Upper lobe of left lung (tissue), 6 donors: ENCODE results near the gene PAPPA. TPM values are rescaled to one million over a fixed set of nuclear protein-coding genes. Genes with fewer than 3 reads are reported as not detected.

ENCODE experiments used
- ATAC-seq, 2 donors: fragments of 200-7000 bp; cut with Tn5 transposase; one replicate each; pipeline ENCODE4 v1.9.1; 2022; ENCODE audit warnings: mild to moderate bottlenecking in 2 of 2, moderate library complexity in 2 of 2; ENCODE audit not compliant: low FRiP score in 2 of 2
- DNase-seq, 2 donors: peaks; one replicate each; pipeline ENCODE4 v3.0.0-alpha.2; 2019 to 2020
- H3K27ac ChIP-seq, 4 donors: fragments of 200-600 bp; sonication (generic); one replicate each; pipeline ENCODE4 v1.5.1; 2016 to 2019
- H3K27me3 ChIP-seq, 4 donors: fragments of 200-600 bp; sonication (generic); one replicate each; pipeline ENCODE4 v1.5.1; 2017 to 2019
- H3K36me3 ChIP-seq, 4 donors: fragments of 200-600 bp; sonication (generic); one replicate each; pipeline ENCODE4 v1.5.1; 2016 to 2019
- H3K4me1 ChIP-seq, 4 donors: fragments of 200-600 bp; sonication (generic); one replicate each; pipeline ENCODE4 v1.5.1; 2018 to 2019
- H3K4me3 ChIP-seq, 4 donors: fragments of 200-600 bp; sonication (generic); one replicate each; pipeline ENCODE4 v1.5.1; 2017 to 2019; ENCODE audit warnings: mild to moderate bottlenecking in 2 of 4, moderate library complexity in 1 of 4
- H3K9me3 ChIP-seq, 4 donors: fragments of 200-600 bp; sonication (generic); one replicate each; pipeline ENCODE4 v1.5.1; 2018 to 2019
- EP300 ChIP-seq, 4 donors: sonication (generic); formaldehyde crosslinking; IDR thresholded peaks; one replicate each; pipeline ENCODE4 v1.5.1; 2017; ENCODE audit warnings: antibody characterized with exemption in 4 of 4, control low read depth in 2 of 4
- POLR2A ChIP-seq, 4 donors: fragments of 450-650 bp; IDR thresholded peaks; one replicate each; pipeline ENCODE4 v1.5.1; 2016 to 2017; ENCODE audit warnings: antibody characterized with exemption in 4 of 4, mild to moderate bottlenecking in 2 of 4
- POLR2AphosphoS5 ChIP-seq, 2 donors: sonication (generic); formaldehyde crosslinking; IDR thresholded peaks; one replicate each; pipeline ENCODE4 v1.5.1; 2017; ENCODE audit warnings: antibody characterized with exemption in 2 of 2
- WGBS, 2 donors: methylation state at CpG; one replicate each; pipeline ENCODE4 v1.1.5; 2017 to 2018; 5-methylcytosine and 5-hydroxymethylcytosine counted together
- total RNA-seq, 6 donors: library from RNA; depleted of rRNA in 4 of 6; stranded (reverse); fragments of >200 nt in 4 of 6; gene quantifications; one replicate each; pipeline versions ENCODE4 v1.1.0 to v1.2.1, GENCODE V29; 2016 to 2021
- TF ChIP-seq, protein P1 (sequence below), 6 experiments: fragments of 450-650 bp in 4 of 6; fragments of 200-600 bp in 2 of 6; sonication (generic) in 2 of 6; IDR thresholded peaks; one replicate each; pipeline ENCODE4 v1.5.1; 2016 to 2019; ENCODE audit warnings: antibody characterized with exemption in 6 of 6
- donor health status: DM: no; HTN: no; CAD: no; lungs with moderate emphysema.
- donor health status: DM: no; HTN: yes; CAD: no; lungs with severe emphysema.

Gene PAPPA
- total RNA-seq, 6 donors from 2014 or later: 0.46 to 2.9 (median 1.1) TPM

DNA sequence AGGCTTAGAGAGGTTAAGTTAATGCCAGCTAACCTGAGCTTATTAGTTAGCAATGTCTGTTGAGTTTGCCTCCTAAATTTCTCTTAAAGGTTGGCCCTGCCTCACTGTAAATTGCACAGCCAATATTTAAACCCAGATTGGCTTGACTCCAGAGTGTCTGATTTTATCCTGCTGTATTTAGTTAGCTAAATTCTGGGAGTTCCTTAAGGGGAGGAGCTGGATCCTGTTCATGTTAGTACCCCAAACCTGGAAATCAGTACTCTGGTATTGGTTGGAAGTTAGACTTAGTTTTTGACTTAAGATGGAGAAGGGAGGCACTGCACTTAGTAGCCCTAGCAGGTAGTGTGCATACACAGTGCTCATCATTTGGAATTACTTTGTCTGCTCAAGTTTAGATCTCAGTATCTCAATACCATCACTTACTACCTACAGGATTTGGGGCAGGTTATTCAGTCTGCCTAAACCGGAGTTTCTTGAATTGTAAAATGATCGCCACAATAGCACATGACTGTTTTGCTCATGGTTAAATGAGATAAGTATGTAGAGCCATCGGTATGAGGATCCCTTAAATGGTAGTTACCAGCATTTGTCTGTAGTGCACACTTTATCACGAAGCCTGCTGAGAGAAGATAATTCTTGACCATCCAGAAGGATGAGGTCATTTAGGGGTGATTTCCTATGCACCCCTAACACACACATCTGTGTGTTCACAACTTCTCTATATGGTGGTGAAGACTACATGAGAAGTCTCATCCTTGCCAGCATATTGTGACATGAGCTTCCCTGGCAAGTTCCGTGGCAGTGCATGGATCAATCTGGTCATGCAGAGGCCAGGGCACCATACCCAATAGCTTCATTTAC, 268.8 kb downstream of the PAPPA start:
- H3K9me3 ChIP-seq: no peaks in the 10 kb centered on the region
- H3K27ac ChIP-seq: no peak overlapping the region
- TF ChIP-seq POLR2A (IDR thresholded peaks at IDR 0.05) (no peak), POLR2AphosphoS5 (IDR thresholded peaks at IDR 0.05) (no peak)
- no peaks in the 10 kb centered on the region for H3K36me3 ChIP-seq
- 80 to 88% methylated on average over 5 of the region's 5 CpGs for WGBS, 2 donors
- H3K4me3 ChIP-seq: no peak overlapping the region
- ATAC-seq (no peak), DNase-seq (no peak)
- no peaks in the 10 kb centered on the region for H3K27me3 ChIP-seq
- H3K4me1 ChIP-seq: no peaks in the 10 kb centered on the region

DNA sequence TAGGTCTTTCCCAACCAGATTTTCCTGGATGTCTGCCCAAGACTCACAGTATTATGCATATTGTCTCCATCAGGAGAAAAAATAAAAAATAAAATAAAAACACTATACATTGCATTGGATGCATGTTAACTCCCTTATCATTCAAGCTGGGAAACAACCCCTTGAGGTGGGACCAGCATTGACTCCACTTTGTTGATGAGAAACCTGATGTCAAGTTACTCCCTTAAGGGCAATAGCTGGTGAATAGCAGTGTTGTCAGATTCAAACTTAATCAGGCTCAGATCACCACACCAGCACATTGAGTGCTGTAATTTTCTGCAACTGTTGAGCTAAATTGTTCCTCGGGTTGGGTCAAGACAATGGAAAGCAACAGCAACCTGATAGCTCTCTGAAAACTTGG, 269.6 kb downstream of the PAPPA start:
- no peak overlapping the region for H3K4me3 ChIP-seq
- no peak for DNase-seq
- no peaks in the 10 kb centered on the region for H3K4me1 ChIP-seq
- TF ChIP-seq POLR2AphosphoS5 (IDR thresholded peaks at IDR 0.05) (no peak), EP300 (IDR thresholded peaks at IDR 0.05) (no peak), POLR2A (IDR thresholded peaks at IDR 0.05) (no peak)
- TF ChIP-seq, protein P1, sequence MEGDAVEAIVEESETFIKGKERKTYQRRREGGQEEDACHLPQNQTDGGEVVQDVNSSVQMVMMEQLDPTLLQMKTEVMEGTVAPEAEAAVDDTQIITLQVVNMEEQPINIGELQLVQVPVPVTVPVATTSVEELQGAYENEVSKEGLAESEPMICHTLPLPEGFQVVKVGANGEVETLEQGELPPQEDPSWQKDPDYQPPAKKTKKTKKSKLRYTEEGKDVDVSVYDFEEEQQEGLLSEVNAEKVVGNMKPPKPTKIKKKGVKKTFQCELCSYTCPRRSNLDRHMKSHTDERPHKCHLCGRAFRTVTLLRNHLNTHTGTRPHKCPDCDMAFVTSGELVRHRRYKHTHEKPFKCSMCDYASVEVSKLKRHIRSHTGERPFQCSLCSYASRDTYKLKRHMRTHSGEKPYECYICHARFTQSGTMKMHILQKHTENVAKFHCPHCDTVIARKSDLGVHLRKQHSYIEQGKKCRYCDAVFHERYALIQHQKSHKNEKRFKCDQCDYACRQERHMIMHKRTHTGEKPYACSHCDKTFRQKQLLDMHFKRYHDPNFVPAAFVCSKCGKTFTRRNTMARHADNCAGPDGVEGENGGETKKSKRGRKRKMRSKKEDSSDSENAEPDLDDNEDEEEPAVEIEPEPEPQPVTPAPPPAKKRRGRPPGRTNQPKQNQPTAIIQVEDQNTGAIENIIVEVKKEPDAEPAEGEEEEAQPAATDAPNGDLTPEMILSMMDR (IDR thresholded peaks at IDR 0.05): no peak
- ATAC-seq: no peak
- no peaks in the 10 kb centered on the region for H3K36me3 ChIP-seq
- H3K9me3 ChIP-seq: no peaks in the 10 kb centered on the region
- WGBS, 2 donors: 56 to 81% methylated on average over 1 of the region's 1 CpG
- no peak overlapping the region for H3K27ac ChIP-seq
- H3K27me3 ChIP-seq: no peaks in the 10 kb centered on the region

DNA sequence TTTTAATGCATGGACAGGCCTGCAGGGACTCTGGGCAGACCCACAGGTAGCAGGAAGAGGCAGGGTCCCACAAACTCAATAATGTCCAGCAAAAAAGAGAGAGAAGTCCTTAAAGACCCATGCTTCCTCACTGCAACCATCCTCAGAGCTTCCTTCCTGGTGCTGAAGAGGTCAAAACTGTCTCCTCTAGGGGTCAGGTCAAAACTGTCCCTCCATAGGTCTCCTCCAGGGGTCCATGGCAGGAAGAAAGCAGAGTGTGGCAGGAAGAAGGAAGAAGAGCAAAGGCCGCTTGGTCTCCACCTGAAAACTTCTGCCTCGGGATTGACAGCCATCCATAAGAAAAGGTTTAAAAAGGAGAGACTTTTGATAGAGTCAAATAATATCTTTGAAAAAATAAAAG, 271.7 kb downstream of the PAPPA start:
- TF ChIP-seq EP300 (IDR thresholded peaks at IDR 0.05) (no peak), POLR2AphosphoS5 (IDR thresholded peaks at IDR 0.05) (no peak), POLR2A (IDR thresholded peaks at IDR 0.05) (no peak)
- TF ChIP-seq, protein P1 (IDR thresholded peaks at IDR 0.05): no peak
- WGBS, 2 donors: 97 to 98% methylated on average over 2 of the region's 2 CpGs

DNA sequence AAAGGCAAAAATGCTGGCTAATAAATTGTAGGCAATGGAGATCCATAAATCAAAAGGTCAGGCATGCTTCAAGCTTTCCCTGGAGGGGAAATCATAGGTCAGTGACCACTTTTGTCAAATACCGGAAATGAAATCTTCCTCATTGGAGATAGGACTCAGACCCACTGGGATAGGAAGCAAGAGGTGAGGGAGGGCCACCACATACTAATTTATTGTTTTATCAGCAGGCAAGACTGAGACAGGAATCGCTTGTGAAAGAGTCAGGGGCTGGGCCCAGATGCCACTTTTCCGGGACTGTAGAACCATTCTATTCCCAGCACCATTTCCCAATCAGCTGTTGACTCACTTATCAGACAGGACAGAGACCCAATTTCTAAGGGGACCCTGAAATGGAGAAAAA, 277.3 kb downstream of the PAPPA start:
- 74 to 77% methylated on average over 3 of the region's 3 CpGs for WGBS, 2 donors

More for the DNA sequence above, 271.7 kb downstream of the PAPPA start:
- Histone ChIP-seq H3K9me3 (no peaks in the 10 kb centered on the region), H3K36me3 (no peaks in the 10 kb centered on the region), H3K4me3 (no peak overlapping the region), H3K4me1 (no peaks in the 10 kb centered on the region), H3K27me3 (no peaks in the 10 kb centered on the region), H3K27ac (no peak overlapping the region)
- DNase-seq (no peak), ATAC-seq (no peak)

DNA sequence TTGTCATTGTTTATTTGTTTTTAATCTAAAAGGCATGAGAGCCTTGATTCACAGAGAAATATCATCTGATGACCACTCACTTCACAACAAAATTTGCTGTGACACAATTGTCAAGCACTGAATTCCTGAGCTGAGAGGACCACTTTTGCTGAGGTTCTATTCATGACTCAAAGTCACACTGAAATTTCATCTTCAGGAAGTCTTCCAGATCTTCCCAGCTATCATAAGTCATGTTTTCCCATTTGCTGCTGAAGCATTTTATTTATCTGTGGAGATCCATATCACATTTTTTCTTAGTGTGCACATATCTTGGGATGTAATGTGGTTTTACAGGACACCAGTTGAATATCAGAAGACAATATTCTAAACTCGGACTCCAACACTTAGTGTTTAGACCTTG, 278.5 kb downstream of the PAPPA start:
- H3K27me3 ChIP-seq: no peaks in the 10 kb centered on the region
- TF ChIP-seq POLR2AphosphoS5 (IDR thresholded peaks at IDR 0.05): no peak
- ATAC-seq (no peak), DNase-seq (no peak)
- no peaks in the 10 kb centered on the region for H3K9me3 ChIP-seq
- H3K36me3 ChIP-seq: no peaks in the 10 kb centered on the region
- no peak overlapping the region for H3K27ac ChIP-seq
- no peak overlapping the region for H3K4me3 ChIP-seq
- WGBS, 2 donors: 88 to 95% methylated on average over 1 of the region's 1 CpG
- H3K4me1 ChIP-seq: no peaks in the 10 kb centered on the region

More for the DNA sequence above, 277.3 kb downstream of the PAPPA start:
- H3K27ac ChIP-seq: no peak overlapping the region
- TF ChIP-seq, protein P1 (IDR thresholded peaks at IDR 0.05): no peak
- no peak for TF ChIP-seq EP300 (IDR thresholded peaks at IDR 0.05)
- TF ChIP-seq POLR2AphosphoS5 (IDR thresholded peaks at IDR 0.05): no peak
- TF ChIP-seq POLR2A (IDR thresholded peaks at IDR 0.05): no peak
- no peaks in the 10 kb centered on the region for H3K9me3 ChIP-seq
- no peaks in the 10 kb centered on the region for H3K4me1 ChIP-seq
- no peaks in the 10 kb centered on the region for H3K27me3 ChIP-seq
- DNase-seq (no peak), ATAC-seq (no peak)
- H3K4me3 ChIP-seq: no peak overlapping the region
- H3K36me3 ChIP-seq: no peaks in the 10 kb centered on the region

DNA sequence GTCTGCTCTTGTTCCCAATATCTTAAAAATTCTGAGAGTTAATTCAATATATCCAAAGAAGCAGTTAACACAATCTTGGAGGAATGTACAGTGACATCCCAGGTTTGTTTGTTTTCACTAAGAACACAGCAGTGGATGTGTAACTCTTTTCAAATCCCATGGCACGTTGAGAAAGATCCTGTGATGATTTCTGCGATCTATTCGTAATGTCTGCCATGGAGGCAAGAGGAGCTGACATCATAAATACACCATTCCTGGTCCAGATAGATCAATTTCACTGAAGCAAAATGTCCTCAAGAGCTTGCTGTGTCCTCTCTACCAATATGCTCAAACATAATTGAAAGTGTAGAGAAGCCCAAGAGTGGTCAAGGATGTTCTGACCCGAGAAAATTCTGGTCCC, 280.7 kb downstream of the PAPPA start:
- Histone ChIP-seq H3K27me3 (no peaks in the 10 kb centered on the region), H3K4me3 (no peak overlapping the region), H3K36me3 (no peaks in the 10 kb centered on the region), H3K4me1 (no peaks in the 10 kb centered on the region), H3K27ac (no peak overlapping the region), H3K9me3 (no peaks in the 10 kb centered on the region)
- TF ChIP-seq, protein P1 (IDR thresholded peaks at IDR 0.05): no peak
- no peak for TF ChIP-seq EP300 (IDR thresholded peaks at IDR 0.05)
- TF ChIP-seq POLR2A (IDR thresholded peaks at IDR 0.05): no peak
- TF ChIP-seq POLR2AphosphoS5 (IDR thresholded peaks at IDR 0.05): no peak
- DNase-seq (no peak), ATAC-seq (no peak)
- WGBS, 2 donors: 68 to 72% methylated on average over 4 of the region's 4 CpGs
